ENCODE data around the gene MAP3K12.

DNA sequence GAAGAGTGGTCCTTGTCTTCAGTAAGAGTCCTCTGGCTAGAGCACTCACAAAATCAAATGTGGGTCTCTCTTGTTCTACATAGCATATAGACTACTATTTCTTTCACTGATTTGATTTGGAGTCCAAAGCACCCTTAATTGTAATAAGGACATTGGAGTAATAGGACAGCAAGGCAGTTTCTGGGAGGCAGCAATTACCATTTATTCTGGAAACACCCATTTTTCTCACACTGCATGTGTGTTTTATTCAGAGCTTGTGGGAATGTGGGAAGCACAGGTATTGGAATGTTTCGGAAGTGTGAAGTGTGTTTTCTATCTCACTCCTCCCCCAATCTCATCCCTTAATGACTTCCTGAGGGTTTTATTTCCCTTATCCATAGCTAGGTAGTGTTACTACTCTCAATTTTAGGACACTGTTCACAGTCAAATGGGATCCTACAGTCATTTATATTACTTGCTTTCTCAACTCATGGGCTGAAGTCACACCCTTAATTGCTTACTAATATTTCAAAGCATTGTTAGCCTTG lies 27.1 kb downstream of the MAP3K12 start:
- TF ChIP-seq, protein P1, sequence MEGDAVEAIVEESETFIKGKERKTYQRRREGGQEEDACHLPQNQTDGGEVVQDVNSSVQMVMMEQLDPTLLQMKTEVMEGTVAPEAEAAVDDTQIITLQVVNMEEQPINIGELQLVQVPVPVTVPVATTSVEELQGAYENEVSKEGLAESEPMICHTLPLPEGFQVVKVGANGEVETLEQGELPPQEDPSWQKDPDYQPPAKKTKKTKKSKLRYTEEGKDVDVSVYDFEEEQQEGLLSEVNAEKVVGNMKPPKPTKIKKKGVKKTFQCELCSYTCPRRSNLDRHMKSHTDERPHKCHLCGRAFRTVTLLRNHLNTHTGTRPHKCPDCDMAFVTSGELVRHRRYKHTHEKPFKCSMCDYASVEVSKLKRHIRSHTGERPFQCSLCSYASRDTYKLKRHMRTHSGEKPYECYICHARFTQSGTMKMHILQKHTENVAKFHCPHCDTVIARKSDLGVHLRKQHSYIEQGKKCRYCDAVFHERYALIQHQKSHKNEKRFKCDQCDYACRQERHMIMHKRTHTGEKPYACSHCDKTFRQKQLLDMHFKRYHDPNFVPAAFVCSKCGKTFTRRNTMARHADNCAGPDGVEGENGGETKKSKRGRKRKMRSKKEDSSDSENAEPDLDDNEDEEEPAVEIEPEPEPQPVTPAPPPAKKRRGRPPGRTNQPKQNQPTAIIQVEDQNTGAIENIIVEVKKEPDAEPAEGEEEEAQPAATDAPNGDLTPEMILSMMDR (conservative IDR thresholded peaks at IDR 0.05; ENCODE audit: low read length), result no peak
- TF ChIP-seq EZH2phosphoT487 (IDR thresholded peaks at IDR 0.05; ENCODE audit: borderline replicate concordance, low read depth, low read length), result no peak
